Measurements from ENCODE around the gene ARID2. TPM values are rescaled to one million over a fixed set of nuclear protein-coding genes. Genes with fewer than 3 reads are reported as not detected.

ARID2 gene
- total RNA-seq, 1 donor from 2014 or later = 28.7 TPM

GRCh38 chr12:45703942-45704341, 25.6 kb upstream of the ARID2 start:
- Mint-ChIP-seq H3K27me3 (ENCODE audit: low read depth) (peaks cover 12% of the 10 kb centered on the region), H3K4me1 (ENCODE audit: low read depth) (no peaks in the 10 kb centered on the region), H3K27ac (no peak overlapping the region), H3K4me3 (ENCODE audit: low read depth) (no peak overlapping the region), H3K36me3 (ENCODE audit: low read depth) (no peaks in the 10 kb centered on the region), H3K9me3 (peaks cover 4% of the 10 kb centered on the region)
- DNase-seq (ENCODE audit: low spot score) = no peak
- intact Hi-C loops (cut with micrococcal nuclease) = no loop called here

GRCh38 chr12:45704968-45705367, 24.5 kb upstream of the ARID2 start:
- Mint-ChIP-seq H3K9me3 (peaks cover 4% of the 10 kb centered on the region), H3K4me3 (ENCODE audit: low read depth) (no peak overlapping the region), H3K4me1 (ENCODE audit: low read depth) (no peaks in the 10 kb centered on the region), H3K27ac (no peak overlapping the region), H3K27me3 (ENCODE audit: low read depth) (peaks cover 7% of the 10 kb centered on the region), H3K36me3 (ENCODE audit: low read depth) (no peaks in the 10 kb centered on the region)
- no peak for DNase-seq (ENCODE audit: low spot score)
- intact Hi-C loops (cut with micrococcal nuclease) = no loop called here

DNA sequence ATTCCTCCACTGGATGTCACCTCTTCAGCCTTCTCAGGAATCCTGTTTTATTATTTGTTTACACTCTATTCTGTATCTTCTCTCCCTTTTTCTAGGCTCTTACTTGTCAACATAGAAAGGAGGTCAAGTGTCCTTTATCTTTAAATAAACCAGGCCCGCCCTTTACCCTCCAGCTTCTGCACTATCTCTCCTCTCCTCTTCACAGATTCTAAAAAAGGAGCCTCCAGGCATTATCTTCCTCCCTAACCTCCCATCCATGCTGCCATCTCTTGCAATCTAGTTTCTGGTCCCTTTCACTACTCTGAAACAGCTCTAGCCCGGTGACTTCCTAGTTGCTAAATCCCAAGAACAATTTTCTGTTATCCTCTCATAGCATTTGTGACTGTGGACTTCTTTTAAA, 24.1 kb upstream of the ARID2 start:
- H3K36me3 Mint-ChIP-seq (ENCODE audit: low read depth) = no peaks in the 10 kb centered on the region
- no peak overlapping the region for H3K27ac Mint-ChIP-seq
- intact Hi-C loops (cut with micrococcal nuclease) = no loop called here
- H3K9me3 Mint-ChIP-seq = peaks cover 4% of the 10 kb centered on the region
- no peaks in the 10 kb centered on the region for H3K4me1 Mint-ChIP-seq (ENCODE audit: low read depth)
- H3K27me3 Mint-ChIP-seq (ENCODE audit: low read depth) = peaks cover 7% of the 10 kb centered on the region
- no peak for DNase-seq (ENCODE audit: low spot score)
- H3K4me3 Mint-ChIP-seq (ENCODE audit: low read depth) = no peak overlapping the region

- H3K36me3 Mint-ChIP-seq (ENCODE audit: low read depth) = no peaks in the 10 kb centered on the region
- no peaks in the 10 kb centered on the region for H3K4me1 Mint-ChIP-seq (ENCODE audit: low read depth)
- no peak overlapping the region for H3K4me3 Mint-ChIP-seq (ENCODE audit: low read depth)
- H3K9me3 Mint-ChIP-seq = no peaks in the 10 kb centered on the region
- H3K27ac Mint-ChIP-seq = no peak overlapping the region
- H3K27me3 Mint-ChIP-seq (ENCODE audit: low read depth) = peaks cover 3% of the 10 kb centered on the region
- intact Hi-C loops (cut with micrococcal nuclease) = no loop called here
- no peak for DNase-seq (ENCODE audit: low spot score)
Measured at GRCh38 chr12:45707241-45707857, 22.2 kb upstream of the ARID2 start.

GRCh38 chr12:45708363-45708762, 21.1 kb upstream of the ARID2 start:
- intact Hi-C loops (cut with micrococcal nuclease) = no loop called here
- no peak for DNase-seq (ENCODE audit: low spot score)
- H3K4me1 Mint-ChIP-seq (ENCODE audit: low read depth) = peaks cover 3% of the 10 kb centered on the region
- no peak overlapping the region for H3K27ac Mint-ChIP-seq
- H3K27me3 Mint-ChIP-seq (ENCODE audit: low read depth) = peaks cover 2% of the 10 kb centered on the region
- H3K9me3 Mint-ChIP-seq = no peaks in the 10 kb centered on the region
- H3K36me3 Mint-ChIP-seq (ENCODE audit: low read depth) = no peaks in the 10 kb centered on the region
- H3K4me3 Mint-ChIP-seq (ENCODE audit: low read depth) = no peak overlapping the region

DNA sequence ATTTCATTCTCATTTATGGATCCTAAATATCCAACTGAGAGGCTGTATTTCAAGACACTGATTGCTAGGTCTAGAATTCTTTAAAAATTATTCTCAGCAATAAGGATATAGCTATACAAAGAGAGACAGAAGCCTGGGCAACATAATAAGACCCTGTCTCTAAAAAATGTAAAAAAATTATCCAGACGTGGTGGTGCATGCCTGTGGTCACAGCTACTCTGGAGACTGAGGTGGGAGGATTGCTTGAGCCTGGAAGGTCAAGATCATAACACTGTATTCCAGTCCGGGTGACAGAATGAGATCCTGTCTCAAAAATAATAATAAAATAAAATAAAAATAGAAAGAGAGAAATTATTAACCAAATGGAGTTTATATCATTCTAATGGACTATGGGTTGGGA, 20.6 kb upstream of the ARID2 start:
- H3K9me3 Mint-ChIP-seq = no peaks in the 10 kb centered on the region
- H3K27ac Mint-ChIP-seq = no peak overlapping the region
- intact Hi-C loops (cut with micrococcal nuclease) = no loop called here
- no peak overlapping the region for H3K4me3 Mint-ChIP-seq (ENCODE audit: low read depth)
- DNase-seq (ENCODE audit: low spot score) = no peak
- peaks cover 5% of the 10 kb centered on the region for H3K27me3 Mint-ChIP-seq (ENCODE audit: low read depth)
- no peaks in the 10 kb centered on the region for H3K36me3 Mint-ChIP-seq (ENCODE audit: low read depth)
- H3K4me1 Mint-ChIP-seq (ENCODE audit: low read depth) = peaks cover 6% of the 10 kb centered on the region

DNA sequence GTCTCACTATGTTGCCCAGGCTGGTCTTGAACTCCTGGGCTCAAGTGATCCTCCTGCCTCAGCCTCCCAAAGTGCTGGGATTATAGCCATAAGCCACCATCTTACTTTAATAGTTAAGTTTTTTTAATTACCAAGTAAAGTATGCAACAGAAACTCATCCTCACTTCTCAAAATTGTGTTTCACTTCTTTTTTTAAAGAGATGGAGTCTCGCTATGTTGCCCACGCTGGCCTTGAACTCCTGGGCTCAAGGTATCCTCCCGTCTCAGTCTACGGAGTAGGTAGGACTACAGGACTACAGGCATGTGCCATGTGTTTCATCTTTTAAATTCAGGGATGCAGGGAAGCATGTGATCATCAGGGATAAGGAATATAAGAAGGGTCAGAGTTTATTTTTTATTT, 17.2 kb upstream of the ARID2 start:
- H3K36me3 Mint-ChIP-seq (ENCODE audit: low read depth) = peaks cover 5% of the 10 kb centered on the region
- H3K9me3 Mint-ChIP-seq = no peaks in the 10 kb centered on the region
- DNase-seq (ENCODE audit: low spot score) = no peak
- intact Hi-C loops (cut with micrococcal nuclease) = no loop called here
- no peak overlapping the region for H3K27ac Mint-ChIP-seq
- H3K27me3 Mint-ChIP-seq (ENCODE audit: low read depth) = peaks cover 5% of the 10 kb centered on the region
- H3K4me1 Mint-ChIP-seq (ENCODE audit: low read depth) = peaks cover 6% of the 10 kb centered on the region
- H3K4me3 Mint-ChIP-seq (ENCODE audit: low read depth) = no peak overlapping the region

DNA sequence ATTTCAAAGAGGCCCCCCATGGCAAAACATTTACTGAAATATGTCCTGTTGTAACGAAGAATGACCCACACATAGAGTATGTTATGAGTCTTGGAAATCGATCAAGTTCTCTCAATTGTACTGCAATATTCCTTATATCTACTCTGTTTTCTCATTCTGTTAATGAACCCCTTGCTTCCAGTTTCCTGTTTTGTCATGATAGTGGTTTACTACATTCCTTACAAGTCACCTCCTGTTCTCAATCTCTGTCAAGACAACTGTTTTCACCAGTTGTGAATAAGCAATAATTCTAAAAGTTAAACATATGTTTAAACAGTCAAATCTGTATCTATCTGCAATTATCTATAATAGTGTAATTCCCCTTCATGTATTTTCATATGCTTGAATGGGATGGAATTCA, 16.4 kb upstream of the ARID2 start:
- H3K27ac Mint-ChIP-seq = no peak overlapping the region
- H3K9me3 Mint-ChIP-seq = no peaks in the 10 kb centered on the region
- H3K36me3 Mint-ChIP-seq (ENCODE audit: low read depth) = peaks cover 7% of the 10 kb centered on the region
- H3K4me3 Mint-ChIP-seq (ENCODE audit: low read depth) = no peak overlapping the region
- H3K4me1 Mint-ChIP-seq (ENCODE audit: low read depth) = peaks cover 8% of the 10 kb centered on the region
- no peak for DNase-seq (ENCODE audit: low spot score)
- peaks cover 5% of the 10 kb centered on the region for H3K27me3 Mint-ChIP-seq (ENCODE audit: low read depth)
- intact Hi-C loops (cut with micrococcal nuclease) = no loop called here

DNA sequence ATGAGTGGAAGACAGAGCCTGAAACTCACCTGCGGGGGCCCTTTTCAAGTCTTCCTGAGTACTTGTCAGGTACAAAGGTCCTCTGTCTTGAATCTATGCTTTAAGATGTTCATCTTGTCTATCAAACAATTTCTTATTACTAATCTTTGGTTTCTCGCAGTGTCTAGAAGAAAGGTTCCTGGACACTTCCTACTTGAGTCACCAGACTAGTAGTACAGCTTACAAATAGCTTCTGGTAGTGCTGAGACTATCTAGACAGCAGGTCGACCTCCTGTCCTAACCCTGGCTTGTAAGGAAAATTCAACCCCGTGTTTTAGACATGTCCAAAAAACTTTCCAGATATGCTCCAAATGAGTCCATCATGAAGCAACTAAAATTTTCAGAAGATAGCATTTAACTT, 11.2 kb upstream of the ARID2 start:
- DNase-seq (ENCODE audit: low spot score) = no peak
- intact Hi-C loops (cut with micrococcal nuclease) = no loop called here
- Mint-ChIP-seq H3K27me3 (ENCODE audit: low read depth) (peaks cover 3% of the 10 kb centered on the region), H3K9me3 (no peaks in the 10 kb centered on the region), H3K36me3 (ENCODE audit: low read depth) (peaks cover 37% of the 10 kb centered on the region), H3K4me3 (ENCODE audit: low read depth) (no peak overlapping the region), H3K27ac (no peak overlapping the region), H3K4me1 (ENCODE audit: low read depth) (peaks cover 26% of the 10 kb centered on the region)

DNA sequence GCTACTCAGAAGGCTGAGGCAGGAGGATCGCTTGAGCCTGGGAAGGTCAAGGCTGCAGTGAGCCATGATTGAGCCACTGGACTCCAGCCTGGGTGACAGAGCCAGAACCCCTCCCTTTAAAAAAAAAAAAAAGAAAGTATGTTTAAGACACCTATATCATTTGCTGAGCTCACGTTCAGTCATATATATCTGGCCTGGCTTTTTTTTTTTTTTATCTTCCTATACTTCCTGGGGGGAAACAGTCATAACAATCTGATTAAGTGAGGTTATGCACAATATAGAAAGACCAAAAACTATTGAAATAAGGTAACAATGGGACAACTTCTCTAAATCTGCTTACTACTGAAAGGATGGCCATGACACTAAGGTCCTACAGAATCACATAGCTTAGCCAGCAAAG, 9.4 kb upstream of the ARID2 start:
- DNase-seq (ENCODE audit: low spot score) = no peak

GRCh38 chr12:45721369-45721768, 8.1 kb upstream of the ARID2 start:
- Mint-ChIP-seq H3K27me3 (ENCODE audit: low read depth) (no peaks in the 10 kb centered on the region), H3K4me3 (ENCODE audit: low read depth) (no peak overlapping the region), H3K27ac (no peak overlapping the region), H3K4me1 (ENCODE audit: low read depth) (peaks cover 31% of the 10 kb centered on the region), H3K36me3 (ENCODE audit: low read depth) (peaks cover 38% of the 10 kb centered on the region), H3K9me3 (no peaks in the 10 kb centered on the region)
- DNase-seq (ENCODE audit: low spot score) = no peak
- intact Hi-C loops (cut with micrococcal nuclease) = loop anchor here (10.0 kb wide), 1 partner anchor 543 kb away; the partner anchor contains the start of gene SLC38A1

More for the DNA sequence above, 9.4 kb upstream of the ARID2 start:
- Mint-ChIP-seq H3K4me1 (ENCODE audit: low read depth) (peaks cover 26% of the 10 kb centered on the region), H3K9me3 (no peaks in the 10 kb centered on the region), H3K4me3 (ENCODE audit: low read depth) (no peak overlapping the region), H3K36me3 (ENCODE audit: low read depth) (peaks cover 37% of the 10 kb centered on the region), H3K27ac (no peak overlapping the region), H3K27me3 (ENCODE audit: low read depth) (no peaks in the 10 kb centered on the region)
- intact Hi-C loops (cut with micrococcal nuclease) = loop anchor here (10.0 kb wide), 1 partner anchor 545 kb away; the partner anchor contains the start of gene SLC38A1

GRCh38 chr12:45721954-45722353, 7.6 kb upstream of the ARID2 start:
- Mint-ChIP-seq H3K4me3 (ENCODE audit: low read depth) (no peak overlapping the region), H3K9me3 (no peaks in the 10 kb centered on the region), H3K36me3 (ENCODE audit: low read depth) (peaks cover 34% of the 10 kb centered on the region), H3K27me3 (ENCODE audit: low read depth) (no peaks in the 10 kb centered on the region), H3K27ac (no peak overlapping the region), H3K4me1 (ENCODE audit: low read depth) (peaks cover 31% of the 10 kb centered on the region)
- DNase-seq (ENCODE audit: low spot score) = no peak
- intact Hi-C loops (cut with micrococcal nuclease) = loop anchor here (10.0 kb wide), 1 partner anchor 543 kb away; the partner anchor contains the start of gene SLC38A1

DNA sequence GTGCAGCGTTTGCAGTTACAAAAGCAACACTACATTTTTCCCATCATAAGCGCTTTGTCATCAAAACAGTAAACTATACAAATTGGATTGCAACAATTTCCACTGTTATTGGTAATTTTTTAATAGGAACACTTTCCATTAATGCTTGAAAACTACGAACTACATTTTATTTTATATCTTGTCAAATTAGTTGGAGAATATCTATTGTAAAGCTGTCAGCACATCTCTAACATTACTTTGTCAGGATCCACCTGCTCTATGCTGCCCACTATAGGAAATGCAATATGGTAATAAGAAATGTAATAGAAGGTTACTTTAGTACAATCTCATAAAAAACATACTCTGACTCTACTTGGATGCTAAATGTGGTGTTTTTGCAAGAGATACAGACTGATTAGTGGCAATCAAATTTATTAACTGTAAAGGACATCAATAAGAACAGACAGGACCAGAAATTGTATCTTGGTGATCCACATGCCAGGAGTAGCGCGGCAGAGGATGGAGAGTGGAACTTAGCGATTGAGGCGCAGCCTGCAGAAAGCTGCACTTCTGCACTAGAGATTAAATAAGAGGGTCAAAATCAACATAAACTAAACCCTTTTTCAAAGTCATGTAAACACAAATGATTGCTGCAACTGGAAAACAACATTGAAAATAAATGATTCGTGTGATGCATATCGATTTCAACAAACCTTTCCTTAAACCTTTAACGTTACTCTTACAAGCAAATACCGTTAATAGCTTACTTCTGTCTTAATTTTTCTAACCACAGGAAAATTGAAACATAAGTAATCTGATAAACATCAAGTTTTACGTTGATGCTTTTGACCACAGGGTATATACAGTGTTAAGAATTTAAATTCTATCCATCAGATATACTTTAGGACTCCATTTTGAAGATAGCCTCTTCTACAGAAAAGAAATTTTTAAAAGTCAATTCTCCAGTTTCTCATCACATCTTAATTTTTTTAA, 3.6 kb upstream of the ARID2 start:
- H3K4me3 Mint-ChIP-seq (ENCODE audit: low read depth) = peak overlapping the region; percentile 100
- peaks cover 34% of the 10 kb centered on the region for H3K4me1 Mint-ChIP-seq (ENCODE audit: low read depth)
- no peaks in the 10 kb centered on the region for H3K9me3 Mint-ChIP-seq
- DNase-seq (ENCODE audit: low spot score) = no peak
- H3K36me3 Mint-ChIP-seq (ENCODE audit: low read depth) = peaks cover 23% of the 10 kb centered on the region
- H3K27ac Mint-ChIP-seq = peak overlapping the region; percentile 99
- H3K27me3 Mint-ChIP-seq (ENCODE audit: low read depth) = no peaks in the 10 kb centered on the region
- intact Hi-C loops (cut with micrococcal nuclease) = loop anchor here (1.0 to 10.0 kb wide), 8 partner anchors 183 to 1981 kb away; partner anchors contain the start of genes IRAK4, PUS7L, RPAP3 and SLC38A1

Measured in activated T-helper 2 cell treated with anti-CD3 and anti-CD28 coated beads, Interferon-gamma antibody, Interleukin-2, Interleukin-4, amounts not matched to agents 10 μg/mL and 5 μg/mL and 100 μg/mL, durations not matched to agents 14 hours and 24 hours and 36 hours (primary cell).